AG09309 (cell line): ENCODE results near the gene DIP2C.

Source experiments
- DNase-seq: peaks from one replicate; pipeline ENCODE4 v3.0.0-alpha.2; 2010; ENCODE audit warnings: low read depth
- H3K4me3 ChIP-seq: 2 replicates; pipeline ENCODE4 v1.5.1; 2011; ENCODE audit warnings: mild to moderate bottlenecking, low read depth, low read length, moderate library complexity; ENCODE audit not compliant: control insufficient read depth
- CTCF ChIP-seq: IDR thresholded peaks from 2 replicates; pipeline ENCODE4 v1.5.1; 2011; ENCODE audit warnings: mild to moderate bottlenecking, low read depth, low read length, inconsistent platforms; ENCODE audit not compliant: insufficient read depth, control insufficient read depth; ENCODE audit errors: missing control alignments

Gene DIP2C

GRCh38 chr10:381346-381745 lies 308.1 kb downstream of the DIP2C start:
- H3K4me3 ChIP-seq = no peak overlapping the region
- TF ChIP-seq CTCF = no peak
- DNase-seq = no peak

- TF ChIP-seq CTCF = no peak
Observed at GRCh38 chr10:380313-380940, 309.0 kb downstream of the DIP2C start.

GRCh38 chr10:378930-379704 lies 310.4 kb downstream of the DIP2C start:
- no peak for DNase-seq
- no peak for TF ChIP-seq CTCF
- H3K4me3 ChIP-seq = no peak overlapping the region

More at GRCh38 chr10:380313-380940, 309.0 kb downstream of the DIP2C start:
- no peak for DNase-seq
- H3K4me3 ChIP-seq = no peak overlapping the region

- H3K4me3 ChIP-seq = no peak overlapping the region
- no peak for TF ChIP-seq CTCF
- DNase-seq = no peak
Observed at GRCh38 chr10:378230-378929, 311.1 kb downstream of the DIP2C start.

GRCh38 chr10:377228-377627 lies 312.2 kb downstream of the DIP2C start:
- DNase-seq = no peak
- no peak overlapping the region for H3K4me3 ChIP-seq
- no peak for TF ChIP-seq CTCF

- no peak for TF ChIP-seq CTCF
- no peak overlapping the region for H3K4me3 ChIP-seq
- no peak for DNase-seq
Observed at GRCh38 chr10:375815-376505, 313.5 kb downstream of the DIP2C start.
